COLO829 (cell line): Measurements from ENCODE around the gene PCCB.
"Not testable (repeated sequence)": the region's sequence is repeated elsewhere in the genome, so short reads cannot be mapped to it uniquely, and the experiment has no call there.

Source experiments
- DNase-seq: peaks from one replicate; pipeline ENCODE4 v3.0.0; 2012; ENCODE audit warnings: low spot score

The PCCB gene

DNA sequence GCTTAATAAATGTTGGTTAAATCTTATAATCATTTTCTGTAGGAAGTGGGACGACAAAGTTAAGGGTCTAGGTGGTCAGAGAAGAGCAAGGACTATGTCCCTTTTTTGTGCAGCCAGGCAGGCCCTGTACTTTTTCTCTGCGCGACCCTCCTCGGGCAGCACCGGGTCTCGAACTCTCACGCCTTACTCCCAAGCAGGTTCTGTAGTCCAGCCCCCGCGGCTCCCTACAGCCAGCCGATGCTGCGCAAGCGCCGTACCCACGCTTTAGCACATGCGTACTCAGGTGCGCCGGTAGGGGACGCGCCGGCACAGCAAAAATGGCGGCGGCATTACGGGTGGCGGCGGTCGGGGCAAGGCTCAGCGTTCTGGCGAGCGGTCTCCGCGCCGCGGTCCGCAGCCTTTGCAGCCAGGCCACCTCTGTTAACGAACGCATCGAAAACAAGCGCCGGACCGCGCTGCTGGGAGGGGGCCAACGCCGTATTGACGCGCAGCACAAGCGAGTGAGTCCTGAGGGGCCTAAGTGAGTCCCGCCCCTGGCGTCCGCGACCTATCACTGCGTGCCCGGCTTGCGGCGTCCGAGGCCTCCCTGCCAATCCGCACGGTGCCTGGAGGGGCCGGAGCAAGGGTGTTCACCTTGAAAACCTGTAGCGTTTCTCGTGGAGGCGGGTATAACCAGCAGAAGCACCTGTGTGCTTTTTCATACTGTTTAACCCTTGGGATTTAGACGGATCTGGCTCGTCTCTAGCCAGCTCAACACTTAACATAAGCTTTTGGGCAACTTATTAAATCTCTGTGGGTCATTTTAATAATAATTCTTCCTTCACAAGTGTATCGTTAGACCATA lies at the start of gene PCCB:
PCCB (plus strand) TSS at position 282 of the 844 bp plus-strand sequence; CDS start at position 318, 36 bp downstream.
- DNase-seq = peak; percentile 98

- no peak for DNase-seq
Measured at GRCh38 chr3:136207489-136208115, 42.5 kb upstream of the PCCB start.

GRCh38 chr3:136209921-136210320 lies 40.2 kb upstream of the PCCB start:
- DNase-seq = no peak

DNA sequence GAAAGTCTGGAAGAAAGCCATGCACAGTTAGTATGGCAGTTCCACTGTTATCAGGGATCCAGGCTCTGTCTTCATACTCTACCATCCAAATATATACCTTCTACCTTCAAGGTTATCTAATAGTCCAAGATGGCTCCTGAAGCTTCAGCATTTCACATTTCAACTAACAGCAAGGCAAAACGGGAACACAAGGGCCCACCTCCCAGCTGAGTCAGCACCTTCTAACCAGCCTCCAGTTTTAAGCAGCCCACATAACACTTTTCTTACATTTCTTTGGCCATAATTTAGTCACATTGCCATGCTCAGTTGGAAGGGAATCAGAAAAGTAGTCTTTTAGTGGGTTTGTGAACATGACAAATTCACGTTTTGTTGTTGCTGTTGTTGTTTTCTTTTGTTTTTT lies 38.6 kb upstream of the PCCB start:
- no peak for DNase-seq

- DNase-seq = not testable (repeated sequence)
Measured at GRCh38 chr3:136222746-136223145, 27.4 kb upstream of the PCCB start.

- no peak for DNase-seq
Measured at GRCh38 chr3:136232413-136232812, 17.7 kb upstream of the PCCB start.

DNA sequence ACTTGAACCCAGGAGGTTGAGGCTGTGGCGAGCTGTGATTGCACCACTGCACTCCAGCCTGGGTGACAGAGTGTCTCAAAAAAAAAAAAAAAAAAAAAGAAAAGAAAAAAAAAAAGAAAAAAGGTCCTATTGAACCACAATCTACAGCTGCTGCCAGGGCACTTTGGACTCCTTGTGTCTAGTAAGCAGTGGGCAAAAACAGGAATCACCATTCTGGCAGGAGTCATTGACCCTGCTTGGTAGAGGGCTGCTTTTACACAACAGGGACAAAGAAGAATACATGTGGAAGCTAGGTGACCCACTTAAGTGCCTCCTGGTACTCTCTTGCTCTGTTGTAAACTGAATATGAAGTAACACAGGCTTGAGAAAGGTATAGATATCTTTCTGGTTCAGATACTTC lies 14.6 kb upstream of the PCCB start:
- no peak for DNase-seq

DNA sequence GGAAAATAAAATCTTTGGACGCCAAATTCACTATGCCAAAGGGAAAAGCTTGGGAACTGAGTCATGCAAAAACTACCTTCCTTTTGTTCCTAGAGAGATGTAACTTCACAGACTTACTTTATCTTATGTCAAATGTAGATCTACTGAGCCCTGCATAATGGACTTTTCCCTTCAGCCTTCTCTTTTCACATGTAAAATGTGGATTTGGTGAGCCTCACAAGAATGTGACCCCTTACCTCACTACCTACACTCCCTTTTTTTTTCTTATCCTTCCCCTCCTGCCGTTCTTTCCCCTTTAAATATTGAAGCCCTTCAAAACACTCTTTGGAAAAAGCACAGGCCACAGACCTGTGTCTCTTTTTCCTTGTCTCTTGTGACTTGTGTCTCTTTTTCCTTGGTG lies 14.0 kb upstream of the PCCB start:
- no peak for DNase-seq

DNA sequence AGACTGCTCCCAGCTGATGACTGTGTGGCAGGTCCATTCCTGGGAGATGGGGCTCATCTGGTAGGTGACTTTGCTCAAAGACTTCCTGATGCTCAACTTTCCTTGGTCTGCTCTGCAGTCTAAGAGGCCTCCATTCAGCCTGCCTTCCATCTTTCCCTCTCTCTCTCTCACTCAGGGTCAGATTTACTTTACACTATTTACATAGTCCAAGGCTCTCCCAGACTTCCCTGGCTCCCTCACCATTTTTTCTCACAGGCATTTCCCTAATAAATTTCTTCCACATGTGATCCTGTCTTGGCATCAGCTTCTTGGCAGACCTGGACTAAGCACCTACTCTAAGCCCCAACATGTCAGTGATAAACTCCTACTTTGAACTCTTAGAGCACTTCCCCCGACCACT lies 13.0 kb upstream of the PCCB start:
- DNase-seq = no peak

- DNase-seq = no peak
Measured at GRCh38 chr3:136237961-136238649, 12.0 kb upstream of the PCCB start.

DNA sequence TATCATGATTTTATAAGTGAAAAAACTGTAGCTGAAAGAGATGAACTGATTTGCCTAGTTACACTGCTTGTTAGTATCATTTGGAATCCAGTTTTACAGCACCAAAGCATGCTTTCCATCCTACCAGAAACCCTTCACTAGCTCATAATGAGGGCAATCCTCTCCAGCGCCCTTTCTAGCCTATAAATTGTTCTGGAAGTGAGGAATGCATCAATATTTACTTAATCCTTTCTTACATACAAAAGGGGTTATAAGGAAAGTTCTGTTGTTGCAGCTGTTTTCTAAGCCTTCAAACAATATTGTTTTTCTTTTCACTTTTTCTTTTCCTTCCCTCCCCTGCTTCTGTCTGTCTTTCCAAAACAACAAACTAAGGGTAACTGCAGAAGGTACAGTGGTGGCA lies 11.0 kb upstream of the PCCB start:
- DNase-seq = no peak

DNA sequence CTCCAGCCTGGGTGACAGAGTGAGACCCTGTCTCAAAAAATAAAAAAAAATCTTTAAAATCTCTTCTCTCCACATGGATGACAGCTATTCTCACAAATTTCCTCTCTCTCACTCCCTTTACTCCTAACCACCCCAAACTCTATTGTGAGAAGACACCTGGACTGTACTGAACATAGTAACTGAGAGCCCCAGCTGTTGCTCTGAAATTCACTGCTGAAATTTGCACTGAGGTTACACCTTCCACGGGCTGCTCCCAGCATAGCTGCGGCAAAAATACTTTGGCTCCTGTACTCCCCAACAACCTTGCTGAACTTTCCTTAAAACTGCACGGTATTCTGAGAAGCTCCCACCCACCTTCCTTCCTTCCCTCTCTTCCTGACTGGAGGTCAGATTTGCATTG lies 4.4 kb upstream of the PCCB start:
- DNase-seq = no peak

DNA sequence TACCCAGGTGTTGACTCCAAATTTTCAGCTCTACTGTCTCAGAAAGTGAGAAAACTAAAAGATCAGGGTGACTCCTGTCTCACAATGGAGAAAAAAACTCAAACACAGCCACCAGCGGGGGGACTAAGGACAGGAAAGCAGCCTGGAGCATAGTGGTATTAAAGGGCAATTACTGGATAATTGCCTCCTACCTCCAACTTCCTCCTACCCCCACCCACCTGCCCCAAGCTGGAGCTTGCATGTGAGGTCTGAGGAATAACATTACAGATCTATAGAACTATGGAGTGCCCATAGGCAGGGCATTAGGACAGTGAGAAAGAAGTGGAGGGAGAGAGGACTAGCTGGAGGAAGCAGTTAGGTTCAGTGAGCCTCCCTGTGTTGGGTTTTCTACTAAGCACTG lies 2.7 kb upstream of the PCCB start:
- no peak for DNase-seq

DNA sequence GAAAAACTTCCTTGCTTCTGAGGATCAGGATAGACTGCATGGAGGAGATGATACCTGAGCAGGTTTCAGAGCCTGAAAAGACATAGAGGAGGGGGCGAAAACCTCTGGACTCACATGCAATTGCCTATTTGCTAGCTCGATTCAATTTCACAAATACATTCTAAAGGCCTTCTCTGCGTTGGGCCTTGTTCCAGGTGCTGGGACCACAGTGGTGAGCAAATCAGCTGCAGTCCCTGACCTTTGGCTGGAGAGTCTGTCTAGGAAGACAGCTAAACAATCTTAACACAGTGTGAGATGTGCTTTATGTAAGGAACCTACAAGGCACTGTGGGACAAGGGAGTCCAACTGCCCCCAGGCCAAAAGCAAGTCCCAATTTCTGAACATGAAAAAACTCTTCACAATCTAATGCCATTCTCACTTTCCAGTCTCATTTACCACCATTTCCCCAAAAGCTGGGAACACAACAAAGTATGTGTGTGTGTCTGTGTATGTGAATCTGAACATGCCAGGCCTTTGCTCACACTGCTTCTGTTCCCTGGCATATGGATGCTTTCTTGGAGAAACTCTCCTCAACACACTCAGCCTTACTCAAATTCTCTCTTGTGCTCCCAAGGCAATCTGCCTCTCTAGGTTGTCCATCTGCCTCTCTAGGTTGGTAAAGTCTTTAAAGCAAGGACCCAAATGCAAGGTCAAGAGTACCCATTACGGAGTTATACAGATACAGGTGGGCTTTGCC lies 2.1 kb upstream of the PCCB start:
- DNase-seq = no peak

GRCh38 chr3:136249091-136249490 lies 1.0 kb upstream of the PCCB start:
- no peak for DNase-seq

- no peak for DNase-seq
Measured at GRCh38 chr3:136249593-136249992, 547 bp upstream of the PCCB start.

- DNase-seq = no peak
Measured at GRCh38 chr3:136250903-136251460, 842 bp downstream of the PCCB start.

- DNase-seq = no peak
Measured at GRCh38 chr3:136251511-136251910, 1.4 kb downstream of the PCCB start.

- DNase-seq = no peak
Measured at GRCh38 chr3:136255672-136256406, 5.7 kb downstream of the PCCB start.

DNA sequence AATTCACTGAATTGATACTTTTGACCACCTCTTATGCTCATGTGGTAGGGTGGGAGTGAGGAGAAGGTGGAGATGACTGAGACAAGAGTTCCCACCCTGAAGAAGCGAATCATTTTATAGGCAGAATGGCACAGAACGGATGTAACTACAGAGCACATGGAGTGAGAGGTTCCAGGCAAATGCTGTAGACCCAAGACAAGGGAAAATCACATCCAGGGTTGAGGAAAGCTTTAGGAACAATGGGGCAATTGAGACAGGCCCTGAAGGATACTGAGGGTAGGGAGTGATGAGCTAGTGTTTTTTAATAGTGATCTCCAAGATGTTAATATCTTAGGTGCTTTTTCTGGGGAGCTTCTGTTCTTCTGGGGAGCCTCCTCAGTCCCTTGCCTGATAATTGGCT lies 8.1 kb downstream of the PCCB start:
- no peak for DNase-seq

GRCh38 chr3:136261826-136262225 lies 11.7 kb downstream of the PCCB start:
- DNase-seq = no peak
